ENCODE results near the gene TEAD1. TPM values are rescaled to one million over a fixed set of nuclear protein-coding genes. Genes with fewer than 3 reads are reported as not detected.

The TEAD1 gene
- total and polyA plus RNA-seq, 7 experiments from 2014 or later = 0.02 to 0.22 (median 0.07) TPM; not detected in 4

GRCh38 chr11:12989428-12990161 lies 315.4 kb downstream of the TEAD1 start:
- no peak overlapping the region for H3K4me3 Mint-ChIP-seq
- Histone ChIP-seq H3K27me3 (ENCODE audit: control insufficient read depth in 2 of 2, insufficient read depth in 2 of 2, low read length in 2 of 2) (no peaks in the 10 kb centered on the region), H3K4me3 (ENCODE audit: low read length) (no peak overlapping the region), H3K9me3 (ENCODE audit: control insufficient read depth in 2 of 3, low read length in 3 of 3) (no peaks in the 10 kb centered on the region), H3K27ac (ENCODE audit: low read depth, low read length) (no peak overlapping the region), H3K36me3 (ENCODE audit: control insufficient read depth in 2 of 3, insufficient read depth in 3 of 3, low read length in 3 of 3) (no peaks in the 10 kb centered on the region), H3K4me1 (ENCODE audit: control insufficient read depth in 2 of 2, insufficient read depth in 2 of 2, low read length in 2 of 2) (no peaks in the 10 kb centered on the region)
- ATAC-seq (no peak), DNase-seq (no peak)
- ChIA-PET POLR2A (no interaction called here), CTCF (no interaction called here)
- no peak overlapping the region for H3K27ac Mint-ChIP-seq
- no peaks in the 10 kb centered on the region for H3K4me1 Mint-ChIP-seq
- no peaks in the 10 kb centered on the region for H3K36me3 Mint-ChIP-seq
- H3K27me3 Mint-ChIP-seq = peaks cover 12 to 34% (median 21%) of the 10 kb centered on the region in 5 donors
- no peaks in the 10 kb centered on the region for H3K9me3 Mint-ChIP-seq
- intact Hi-C loops (cut with micrococcal nuclease) = no loop called here

- Histone ChIP-seq H3K27ac (ENCODE audit: low read depth, low read length) (no peak overlapping the region), H3K4me3 (ENCODE audit: low read length) (no peak overlapping the region), H3K4me1 (ENCODE audit: control insufficient read depth in 2 of 2, insufficient read depth in 2 of 2, low read length in 2 of 2) (no peaks in the 10 kb centered on the region), H3K9me3 (ENCODE audit: control insufficient read depth in 2 of 3, low read length in 3 of 3) (no peaks in the 10 kb centered on the region), H3K27me3 (ENCODE audit: control insufficient read depth in 2 of 2, insufficient read depth in 2 of 2, low read length in 2 of 2) (no peaks in the 10 kb centered on the region), H3K36me3 (ENCODE audit: control insufficient read depth in 2 of 3, insufficient read depth in 3 of 3, low read length in 3 of 3) (no peaks in the 10 kb centered on the region)
- H3K4me1 Mint-ChIP-seq = no peaks in the 10 kb centered on the region
- no peaks in the 10 kb centered on the region for H3K9me3 Mint-ChIP-seq
- DNase-seq (no peak), ATAC-seq (no peak)
- H3K27ac Mint-ChIP-seq = no peak overlapping the region
- ChIA-PET POLR2A (no interaction called here), CTCF (no interaction called here)
- peaks cover 12 to 29% (median 21%) of the 10 kb centered on the region in 5 donors for H3K27me3 Mint-ChIP-seq
- H3K36me3 Mint-ChIP-seq = no peaks in the 10 kb centered on the region
- intact Hi-C loops (cut with micrococcal nuclease) = no loop called here
- H3K4me3 Mint-ChIP-seq = no peak overlapping the region
These were observed 315.9 kb downstream of the TEAD1 start for GRCh38 chr11:12990162-12990480.

DNA sequence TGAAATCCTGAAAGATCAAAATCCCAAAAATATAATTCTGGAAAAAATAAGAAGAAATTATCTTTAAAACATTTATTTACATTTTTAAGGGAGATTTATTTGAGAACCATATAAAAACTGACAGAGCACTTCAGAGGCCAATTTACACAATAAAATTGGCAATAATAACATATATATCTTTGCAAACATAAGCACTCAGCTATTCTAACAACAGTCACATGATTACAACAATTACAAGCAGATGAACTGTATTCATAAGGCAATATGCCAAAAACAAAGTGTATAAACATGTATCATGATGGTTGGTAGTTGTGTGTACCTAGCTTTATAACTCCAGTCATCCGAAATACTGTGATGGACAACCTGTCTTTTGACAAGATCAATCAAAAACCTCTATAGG lies 317.2 kb downstream of the TEAD1 start:
- ChIA-PET CTCF (no interaction called here), POLR2A (no interaction called here)
- Mint-ChIP-seq H3K27me3 (peaks cover 11 to 22% (median 19%) of the 10 kb centered on the region in 5 donors), H3K4me1 (no peaks in the 10 kb centered on the region), H3K36me3 (no peaks in the 10 kb centered on the region), H3K27ac (no peak overlapping the region), H3K4me3 (no peak overlapping the region), H3K9me3 (peaks cover 0 to 7% (median 0%) of the 10 kb centered on the region in 11 donors)
- no peak for DNase-seq
- H3K9me3 ChIP-seq (ENCODE audit: control insufficient read depth in 2 of 3, low read length in 3 of 3) = no peaks in the 10 kb centered on the region
- no peak for ATAC-seq
- intact Hi-C loops (cut with micrococcal nuclease) = no loop called here
- H3K4me3 ChIP-seq (ENCODE audit: low read length) = no peak overlapping the region
- no peak overlapping the region for H3K27ac ChIP-seq (ENCODE audit: low read depth, low read length)
- H3K27me3 ChIP-seq (ENCODE audit: control insufficient read depth in 2 of 2, insufficient read depth in 2 of 2, low read length in 2 of 2) = no peaks in the 10 kb centered on the region
- H3K4me1 ChIP-seq (ENCODE audit: control insufficient read depth in 2 of 2, insufficient read depth in 2 of 2, low read length in 2 of 2) = no peaks in the 10 kb centered on the region
- no peaks in the 10 kb centered on the region for H3K36me3 ChIP-seq (ENCODE audit: control insufficient read depth in 2 of 3, insufficient read depth in 3 of 3, low read length in 3 of 3)

- no peaks in the 10 kb centered on the region for H3K4me1 Mint-ChIP-seq
- H3K27me3 ChIP-seq (ENCODE audit: control insufficient read depth in 2 of 2, insufficient read depth in 2 of 2, low read length in 2 of 2) = no peaks in the 10 kb centered on the region
- ChIA-PET POLR2A (no interaction called here), CTCF (no interaction called here)
- no peaks in the 10 kb centered on the region for H3K36me3 Mint-ChIP-seq
- ATAC-seq = no peak
- no peak overlapping the region for H3K4me3 ChIP-seq (ENCODE audit: low read length)
- H3K36me3 ChIP-seq (ENCODE audit: control insufficient read depth in 2 of 3, insufficient read depth in 3 of 3, low read length in 3 of 3) = no peaks in the 10 kb centered on the region
- H3K27me3 Mint-ChIP-seq = peaks cover 6 to 31% (median 20%) of the 10 kb centered on the region in 5 donors
- H3K9me3 Mint-ChIP-seq = peaks cover 0 to 10% (median 0%) of the 10 kb centered on the region in 11 donors
- no peak overlapping the region for H3K4me3 Mint-ChIP-seq
- no peak overlapping the region for H3K27ac ChIP-seq (ENCODE audit: low read depth, low read length)
- no peak overlapping the region for H3K27ac Mint-ChIP-seq
- no peaks in the 10 kb centered on the region for H3K9me3 ChIP-seq (ENCODE audit: control insufficient read depth in 2 of 3, low read length in 3 of 3)
- intact Hi-C loops (cut with micrococcal nuclease) = no loop called here
- H3K4me1 ChIP-seq (ENCODE audit: control insufficient read depth in 2 of 2, insufficient read depth in 2 of 2, low read length in 2 of 2) = no peaks in the 10 kb centered on the region
- no peak for DNase-seq
These were observed 319.4 kb downstream of the TEAD1 start for GRCh38 chr11:12993626-12994025.

Measured in naive thymus-derived CD4-positive, alpha-beta T cell (primary cell).